ENCODE results near the gene STK11. TPM values are rescaled to one million over a fixed set of nuclear protein-coding genes. Genes with fewer than 3 reads are reported as not detected.

STK11 gene
- total RNA-seq, 1 donor from 2014 or later, result 61.6 TPM

DNA sequence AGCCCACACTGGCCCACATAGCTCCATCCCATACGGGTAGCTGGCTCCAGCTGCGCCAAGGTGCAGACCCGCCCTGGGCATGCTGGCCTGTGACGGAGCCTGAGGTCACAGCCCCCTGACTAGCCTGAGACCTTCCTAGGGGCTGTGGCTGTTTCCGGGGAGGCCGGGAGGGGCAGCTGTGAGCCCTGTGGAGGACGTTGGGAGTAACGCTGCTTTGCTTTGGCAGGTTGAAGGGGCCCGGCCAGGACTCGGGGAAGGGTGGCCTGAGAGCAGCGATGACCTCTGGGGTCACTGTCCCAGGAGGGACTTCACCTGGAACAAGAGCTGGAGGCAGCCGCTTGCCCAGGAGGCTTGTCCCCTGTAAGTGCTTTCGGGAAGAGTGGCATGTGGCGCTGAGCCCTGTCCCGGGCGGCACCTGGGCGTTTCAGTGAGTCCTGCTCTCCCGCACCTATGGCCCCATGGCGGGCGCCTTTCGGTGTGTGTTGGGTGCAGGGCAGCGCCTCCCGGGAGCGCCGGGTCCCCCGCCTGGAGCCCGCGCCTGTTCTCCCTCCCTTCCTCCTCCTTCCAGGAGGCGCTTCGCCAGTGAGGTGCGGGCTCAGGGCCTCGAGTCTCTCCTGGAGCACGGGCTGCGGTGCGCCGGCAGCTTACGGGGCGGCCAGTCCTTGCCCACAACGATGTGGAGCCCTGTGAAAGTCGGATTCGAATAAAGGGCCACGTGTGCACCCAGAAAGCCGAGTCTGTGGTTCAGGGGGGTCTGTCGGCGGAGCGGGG, 68.7 kb downstream of the STK11 start:
- peak overlapping the region; percentile 87 for H3K9ac ChIP-seq (ENCODE audit: low read length)
- H2AFZ ChIP-seq (ENCODE audit: low read depth, low read length), result no peak overlapping the region
- no peak for FAIRE-seq
- Mint-ChIP-seq H3K4me1 (ENCODE audit: low read depth, unreplicated experiment) (peaks cover 26% of the 10 kb centered on the region), H3K4me3 (ENCODE audit: unreplicated experiment) (peak overlapping the region; percentile 76), H3K9me3 (ENCODE audit: unreplicated experiment) (no peaks in the 10 kb centered on the region), H3K27ac (ENCODE audit: unreplicated experiment) (peak overlapping the region; percentile 84), H3K27me3 (ENCODE audit: low read depth, unreplicated experiment) (no peaks in the 10 kb centered on the region), H3K36me3 (ENCODE audit: low read depth, unreplicated experiment) (peaks cover 14% of the 10 kb centered on the region)
- no peak for DNase-seq (ENCODE audit: low read depth)
- peak overlapping the region; percentile 96 for H3K4me2 ChIP-seq (ENCODE audit: low read length)
- H3K27me3 ChIP-seq (ENCODE audit: insufficient read depth, low read length), result no peaks in the 10 kb centered on the region
- peaks cover 26% of the 10 kb centered on the region for H3K36me3 ChIP-seq (ENCODE audit: insufficient read depth, low read length)
- H3K9me3 ChIP-seq (ENCODE audit: insufficient read depth, low read depth, low read length), result no peaks in the 10 kb centered on the region
- H3K4me3 ChIP-seq (ENCODE audit: insufficient read depth, low read depth, low read length), result peak overlapping the region; percentile 42
- peaks cover 56% of the 10 kb centered on the region for H4K20me1 ChIP-seq (ENCODE audit: insufficient read depth, low read length)
- TF ChIP-seq EZH2 (IDR thresholded peaks at IDR 0.05; ENCODE audit: insufficient read depth, low read length), result no peak
- TF ChIP-seq, protein P1, sequence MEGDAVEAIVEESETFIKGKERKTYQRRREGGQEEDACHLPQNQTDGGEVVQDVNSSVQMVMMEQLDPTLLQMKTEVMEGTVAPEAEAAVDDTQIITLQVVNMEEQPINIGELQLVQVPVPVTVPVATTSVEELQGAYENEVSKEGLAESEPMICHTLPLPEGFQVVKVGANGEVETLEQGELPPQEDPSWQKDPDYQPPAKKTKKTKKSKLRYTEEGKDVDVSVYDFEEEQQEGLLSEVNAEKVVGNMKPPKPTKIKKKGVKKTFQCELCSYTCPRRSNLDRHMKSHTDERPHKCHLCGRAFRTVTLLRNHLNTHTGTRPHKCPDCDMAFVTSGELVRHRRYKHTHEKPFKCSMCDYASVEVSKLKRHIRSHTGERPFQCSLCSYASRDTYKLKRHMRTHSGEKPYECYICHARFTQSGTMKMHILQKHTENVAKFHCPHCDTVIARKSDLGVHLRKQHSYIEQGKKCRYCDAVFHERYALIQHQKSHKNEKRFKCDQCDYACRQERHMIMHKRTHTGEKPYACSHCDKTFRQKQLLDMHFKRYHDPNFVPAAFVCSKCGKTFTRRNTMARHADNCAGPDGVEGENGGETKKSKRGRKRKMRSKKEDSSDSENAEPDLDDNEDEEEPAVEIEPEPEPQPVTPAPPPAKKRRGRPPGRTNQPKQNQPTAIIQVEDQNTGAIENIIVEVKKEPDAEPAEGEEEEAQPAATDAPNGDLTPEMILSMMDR (IDR thresholded peaks at IDR 0.05; ENCODE audit: insufficient read depth, low read depth, low read length), result no peak
- peak overlapping the region; percentile 92 for H3K27ac ChIP-seq (ENCODE audit: low read depth, low read length)
- peaks cover 57% of the 10 kb centered on the region for H3K4me1 ChIP-seq (ENCODE audit: insufficient read depth, low read length)
- peaks cover 67% of the 10 kb centered on the region for H3K79me2 ChIP-seq (ENCODE audit: insufficient read depth, low read length)

DNA sequence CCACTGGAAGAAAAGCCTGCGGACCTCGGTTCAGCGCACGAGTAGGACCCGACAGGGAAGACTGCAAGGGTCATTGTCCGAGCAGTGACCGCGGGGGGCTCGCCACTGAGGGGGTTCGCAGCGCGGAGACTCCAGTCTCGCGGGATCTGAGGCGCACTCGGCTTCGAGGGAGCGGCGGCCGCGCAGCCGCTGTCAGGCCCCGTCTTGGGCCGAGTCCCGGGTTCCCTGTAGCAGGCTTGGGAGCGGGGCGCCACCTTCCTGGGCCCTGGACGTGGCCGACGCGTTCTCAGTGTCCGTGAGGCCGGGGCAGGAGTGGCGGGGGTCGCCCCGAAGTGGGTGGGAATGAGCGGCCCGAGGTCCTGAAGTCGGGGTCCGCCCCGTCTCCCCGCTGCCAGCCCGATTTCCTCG, 69.3 kb downstream of the STK11 start:
- no peaks in the 10 kb centered on the region for H3K27me3 ChIP-seq (ENCODE audit: insufficient read depth, low read length)
- H3K4me3 ChIP-seq (ENCODE audit: insufficient read depth, low read depth, low read length), result peak overlapping the region; percentile 42
- Mint-ChIP-seq H3K4me3 (ENCODE audit: unreplicated experiment) (peak overlapping the region; percentile 76), H3K27ac (ENCODE audit: unreplicated experiment) (no peak overlapping the region), H3K27me3 (ENCODE audit: low read depth, unreplicated experiment) (no peaks in the 10 kb centered on the region), H3K36me3 (ENCODE audit: low read depth, unreplicated experiment) (peaks cover 14% of the 10 kb centered on the region), H3K9me3 (ENCODE audit: unreplicated experiment) (no peaks in the 10 kb centered on the region), H3K4me1 (ENCODE audit: low read depth, unreplicated experiment) (peaks cover 26% of the 10 kb centered on the region)
- peak overlapping the region; percentile 96 for H3K4me2 ChIP-seq (ENCODE audit: low read length)
- peaks cover 26% of the 10 kb centered on the region for H3K36me3 ChIP-seq (ENCODE audit: insufficient read depth, low read length)
- peaks cover 65% of the 10 kb centered on the region for H3K79me2 ChIP-seq (ENCODE audit: insufficient read depth, low read length)
- peaks cover 54% of the 10 kb centered on the region for H3K4me1 ChIP-seq (ENCODE audit: insufficient read depth, low read length)
- no peak for DNase-seq (ENCODE audit: low read depth)
- H2AFZ ChIP-seq (ENCODE audit: low read depth, low read length), result no peak overlapping the region
- H3K27ac ChIP-seq (ENCODE audit: low read depth, low read length), result peak overlapping the region; percentile 92
- TF ChIP-seq, protein P1 (IDR thresholded peaks at IDR 0.05; ENCODE audit: insufficient read depth, low read depth, low read length), result no peak
- no peak for TF ChIP-seq EZH2 (IDR thresholded peaks at IDR 0.05; ENCODE audit: insufficient read depth, low read length)
- peaks cover 60% of the 10 kb centered on the region for H4K20me1 ChIP-seq (ENCODE audit: insufficient read depth, low read length)
- peak overlapping the region; percentile 87 for H3K9ac ChIP-seq (ENCODE audit: low read length)
- no peak for FAIRE-seq
- no peaks in the 10 kb centered on the region for H3K9me3 ChIP-seq (ENCODE audit: insufficient read depth, low read depth, low read length)
